ENCODE data around the gene MIAT. TPM values are rescaled to one million over a fixed set of nuclear protein-coding genes. Genes with fewer than 3 reads are reported as not detected.

MIAT gene
- total RNA-seq, 4 donors from 2014 or later, result 0.49 to 1.5 (median 0.93) TPM

GRCh38 chr22:26660961-26661578 is 3.7 kb downstream of the MIAT start:
- no peak for TF ChIP-seq CTCF (IDR thresholded peaks at IDR 0.05; ENCODE audit: low read depth)

- TF ChIP-seq CTCF (IDR thresholded peaks at IDR 0.05; ENCODE audit: low read depth), result no peak
Measured at GRCh38 chr22:26662160-26662559, 4.8 kb downstream of the MIAT start.

GRCh38 chr22:26663374-26663923 is 6.1 kb downstream of the MIAT start:
- no peak for TF ChIP-seq CTCF (IDR thresholded peaks at IDR 0.05; ENCODE audit: low read depth)

GRCh38 chr22:26665813-26666231 is 8.4 kb downstream of the MIAT start:
- no peak for TF ChIP-seq CTCF (IDR thresholded peaks at IDR 0.05; ENCODE audit: low read depth)

- no peak for TF ChIP-seq CTCF (IDR thresholded peaks at IDR 0.05; ENCODE audit: low read depth)
Measured at GRCh38 chr22:26667140-26667539, 9.8 kb downstream of the MIAT start.

GRCh38 chr22:26669060-26669481 is 11.7 kb downstream of the MIAT start:
- TF ChIP-seq CTCF (IDR thresholded peaks at IDR 0.05; ENCODE audit: low read depth), result no peak

GRCh38 chr22:26670459-26670858 is 13.1 kb downstream of the MIAT start:
- no peak for TF ChIP-seq CTCF (IDR thresholded peaks at IDR 0.05; ENCODE audit: low read depth)

Measured in subcutaneous adipose tissue (tissue), 4 donors.